Fibroblast of pulmonary artery (primary cell): ENCODE data around the gene CCL17.
"Not testable (repeated sequence)": the region's sequence is repeated elsewhere in the genome, so short reads cannot be mapped to it uniquely, and the experiment has no call there.

ENCODE experiments used
- DNase-seq: peaks from one replicate; pipeline ENCODE4 v3.0.0-alpha.2; 2010; ENCODE audit warnings: low read depth
- H3K4me3 ChIP-seq: replicated peaks from 2 replicates; pipeline ENCODE4 v1.5.1; 2011; ENCODE audit warnings: low read depth, mild to moderate bottlenecking, control low read depth, low read length, moderate library complexity
- CTCF ChIP-seq: IDR thresholded peaks from 2 replicates; pipeline ENCODE4 v1.5.1; 2011; ENCODE audit warnings: mild to moderate bottlenecking, control low read depth, low read length, inconsistent platforms; ENCODE audit errors: missing control alignments

CCL17 gene

GRCh38 chr16:57391300-57391699 is 13.3 kb upstream of the CCL17 start:
- TF ChIP-seq CTCF = no peak
- H3K4me3 ChIP-seq = no peak overlapping the region
- no peak for DNase-seq

- no peak for DNase-seq
- no peak overlapping the region for H3K4me3 ChIP-seq
- no peak for TF ChIP-seq CTCF
These were observed 12.9 kb upstream of the CCL17 start for GRCh38 chr16:57391708-57392107.

- DNase-seq = no peak
These were observed 11.9 kb upstream of the CCL17 start for GRCh38 chr16:57392694-57393093.

GRCh38 chr16:57394444-57394843 is 10.1 kb upstream of the CCL17 start:
- no peak overlapping the region for H3K4me3 ChIP-seq
- TF ChIP-seq CTCF = no peak

More at GRCh38 chr16:57392694-57393093, 11.9 kb upstream of the CCL17 start:
- TF ChIP-seq CTCF = no peak
- H3K4me3 ChIP-seq = no peak overlapping the region

GRCh38 chr16:57395026-57395425 is 9.5 kb upstream of the CCL17 start:
- H3K4me3 ChIP-seq = no peak overlapping the region
- TF ChIP-seq CTCF = no peak
- no peak for DNase-seq

More at GRCh38 chr16:57394444-57394843, 10.1 kb upstream of the CCL17 start:
- DNase-seq = peak; percentile 47

GRCh38 chr16:57396786-57397185 is 7.8 kb upstream of the CCL17 start:
- no peak for DNase-seq
- TF ChIP-seq CTCF = no peak
- H3K4me3 ChIP-seq = no peak overlapping the region

- DNase-seq, H3K4me3 ChIP-seq: not testable (repeated sequence)
These were observed 7.1 kb upstream of the CCL17 start for GRCh38 chr16:57397493-57397892.
